Adrenal gland (tissue), 12 donors: ENCODE measurements around the gene TSKS. TPM values are rescaled to one million over a fixed set of nuclear protein-coding genes. Genes with fewer than 3 reads are reported as not detected.

Source experiments
- DNase-seq, 7 donors: peaks; one replicate each; pipeline ENCODE4 v3.0.0-alpha.2; 2019 to 2020
- H3K27ac ChIP-seq, 5 donors: fragments of 200-600 bp; sonication (generic) in 4 of 5; 1 replicate in 3 of 5; 2 replicates in 2 of 5; pipeline versions ENCODE4 v1.5.1 to v1.8.0; 2016 to 2020; ENCODE audit warnings: mild to moderate bottlenecking in 1 of 5
- H3K27me3 ChIP-seq: fragments of 200-600 bp; 2 replicates; pipeline ENCODE4 v1.8.0; 2021
- H3K36me3 ChIP-seq, 2 donors: fragments of 200-600 bp; replicated peaks in 1 of 2; 1 replicate in 1 of 2; 2 replicates in 1 of 2; pipeline versions ENCODE4 v1.5.1 to v1.8.0; 2018 to 2022
- H3K4me1 ChIP-seq, 2 donors: fragments of 200-600 bp; replicated peaks in 1 of 2; 1 replicate in 1 of 2; 2 replicates in 1 of 2; pipeline versions ENCODE4 v1.5.1 to v1.8.0; 2018 to 2021
- H3K4me3 ChIP-seq, 4 donors: fragments of 200-600 bp; sonication (generic) in 3 of 4; one replicate each; pipeline ENCODE4 v1.5.1; 2016 to 2018
- H3K9me3 ChIP-seq, 3 donors: fragments of 200-600 bp; sonication (generic) in 1 of 3; replicated peaks in 1 of 3; 1 replicate in 2 of 3; 2 replicates in 1 of 3; pipeline versions ENCODE4 v1.5.1 to v1.8.0; 2016 to 2021
- POLR2A ChIP-seq, 2 donors: fragments of 450-650 bp; IDR thresholded peaks; one replicate each; pipeline ENCODE4 v1.6.1; 2017; ENCODE audit warnings: antibody characterized with exemption in 2 of 2, mild to moderate bottlenecking in 2 of 2, moderate library complexity in 1 of 2
- WGBS, 4 donors: extraction: QIAGEN DNeasy Blood & Tissue Kit in 2 of 4; methylation state at CpG; one replicate each; pipeline versions ENCODE4 v1.1.5 to v1.1.7; 2013 to 2017; 5-methylcytosine and 5-hydroxymethylcytosine counted together
- intact Hi-C, 2 donors: fragments of 100-400 bp; cut with DNase I; formaldehyde crosslinking; loops; one replicate each; pipeline versions ENCODE4 v1.14.1 to v1.15.0; 2022 to 2023
- polyA plus RNA-seq, 3 donors: library from polyadenylated mRNA; stranded (reverse); fragments of 200-250 nt in 2 of 3; fragments of 350-450 nt in 1 of 3; fragmentation: Illumina TruSeq in 1 of 3; extraction: RNeasy Lipid Tissue Mini Kit (QIAGEN cat#74804) in 1 of 3; gene quantifications; one replicate each; pipeline ENCODE4 v1.2.3, GENCODE V29; 2013 to 2014
- total RNA-seq, 9 donors: library from RNA; depleted of rRNA in 4 of 9; stranded (reverse); fragments of >200 nt in 4 of 9; fragments of 120-200 nt in 1 of 9; fragmentation: NEBNext Ultra II Directional in 1 of 9; extraction: Animal tissue kit (Norgen Biotek cat#: 25700) in 1 of 9; gene quantifications; one replicate each; pipeline versions ENCODE4 v1.1.0 to v1.2.4, GENCODE V29; 2013 to 2023
- TF ChIP-seq, protein P1 (sequence below), 6 experiments: fragments of 450-650 bp in 4 of 6; fragments of 200-600 bp in 2 of 6; sonication (generic) in 1 of 6; IDR thresholded peaks; 1 replicate in 5 of 6; 2 replicates in 1 of 6; pipeline versions ENCODE4 v1.5.1 to v1.8.0; 2016 to 2021; ENCODE audit warnings: antibody characterized with exemption in 6 of 6, mild to moderate bottlenecking in 2 of 6, moderate library complexity in 1 of 6
- donor health status: healthy with polysubstance abuse.
- donor health status: Bipolar disorder and iron deficiency.
- donor health status: DM: yes; HTN: yes; CAD: no.
- donor health status: DM: no; HTN: no; CAD: no.
- donor health status: DM: no; HTN: no; CAD: no.
- donor health status: DM: yes; HTN: yes; CAD: no.

The TSKS gene
- total and polyA plus RNA-seq, 12 donors, result 0.11 to 1.7 (median 0.42) TPM; not detected in 5

DNA sequence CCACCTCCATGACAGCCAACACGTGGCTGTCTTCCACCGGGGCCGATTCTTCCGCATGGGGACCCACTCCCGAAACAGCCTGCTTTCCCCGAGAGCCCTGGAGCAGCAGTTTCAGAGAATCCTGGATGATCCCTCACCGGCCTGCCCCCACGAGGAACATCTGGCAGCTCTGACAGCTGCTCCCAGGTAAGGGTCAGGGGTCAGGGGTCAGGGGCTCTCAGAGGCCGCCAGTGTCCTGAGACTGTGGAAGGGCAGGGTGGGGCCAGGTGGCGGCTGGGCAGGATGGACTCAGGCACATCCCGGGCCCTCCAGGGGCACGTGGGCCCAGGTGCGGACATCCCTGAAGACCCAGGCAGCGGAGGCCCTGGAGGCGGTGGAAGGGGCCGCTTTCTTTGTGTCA lies 57.2 kb downstream of the TSKS start:
- Histone ChIP-seq H3K36me3 (no peaks in the 10 kb centered on the region), H3K9me3 (no peaks in the 10 kb centered on the region), H3K4me3 (no peak overlapping the region), H3K4me1 (no peaks in the 10 kb centered on the region), H3K27ac (no peak overlapping the region), H3K27me3 (no peaks in the 10 kb centered on the region)
- 88 to 95% (median 89%) methylated on average over 13 to 16 of the region's 16 CpGs for WGBS, 4 donors
- no peak for DNase-seq
- TF ChIP-seq POLR2A (IDR thresholded peaks at IDR 0.05), result no peak
- TF ChIP-seq, protein P1, sequence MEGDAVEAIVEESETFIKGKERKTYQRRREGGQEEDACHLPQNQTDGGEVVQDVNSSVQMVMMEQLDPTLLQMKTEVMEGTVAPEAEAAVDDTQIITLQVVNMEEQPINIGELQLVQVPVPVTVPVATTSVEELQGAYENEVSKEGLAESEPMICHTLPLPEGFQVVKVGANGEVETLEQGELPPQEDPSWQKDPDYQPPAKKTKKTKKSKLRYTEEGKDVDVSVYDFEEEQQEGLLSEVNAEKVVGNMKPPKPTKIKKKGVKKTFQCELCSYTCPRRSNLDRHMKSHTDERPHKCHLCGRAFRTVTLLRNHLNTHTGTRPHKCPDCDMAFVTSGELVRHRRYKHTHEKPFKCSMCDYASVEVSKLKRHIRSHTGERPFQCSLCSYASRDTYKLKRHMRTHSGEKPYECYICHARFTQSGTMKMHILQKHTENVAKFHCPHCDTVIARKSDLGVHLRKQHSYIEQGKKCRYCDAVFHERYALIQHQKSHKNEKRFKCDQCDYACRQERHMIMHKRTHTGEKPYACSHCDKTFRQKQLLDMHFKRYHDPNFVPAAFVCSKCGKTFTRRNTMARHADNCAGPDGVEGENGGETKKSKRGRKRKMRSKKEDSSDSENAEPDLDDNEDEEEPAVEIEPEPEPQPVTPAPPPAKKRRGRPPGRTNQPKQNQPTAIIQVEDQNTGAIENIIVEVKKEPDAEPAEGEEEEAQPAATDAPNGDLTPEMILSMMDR (IDR thresholded peaks at IDR 0.05), result no peak
- intact Hi-C loops, result no loop called here

DNA sequence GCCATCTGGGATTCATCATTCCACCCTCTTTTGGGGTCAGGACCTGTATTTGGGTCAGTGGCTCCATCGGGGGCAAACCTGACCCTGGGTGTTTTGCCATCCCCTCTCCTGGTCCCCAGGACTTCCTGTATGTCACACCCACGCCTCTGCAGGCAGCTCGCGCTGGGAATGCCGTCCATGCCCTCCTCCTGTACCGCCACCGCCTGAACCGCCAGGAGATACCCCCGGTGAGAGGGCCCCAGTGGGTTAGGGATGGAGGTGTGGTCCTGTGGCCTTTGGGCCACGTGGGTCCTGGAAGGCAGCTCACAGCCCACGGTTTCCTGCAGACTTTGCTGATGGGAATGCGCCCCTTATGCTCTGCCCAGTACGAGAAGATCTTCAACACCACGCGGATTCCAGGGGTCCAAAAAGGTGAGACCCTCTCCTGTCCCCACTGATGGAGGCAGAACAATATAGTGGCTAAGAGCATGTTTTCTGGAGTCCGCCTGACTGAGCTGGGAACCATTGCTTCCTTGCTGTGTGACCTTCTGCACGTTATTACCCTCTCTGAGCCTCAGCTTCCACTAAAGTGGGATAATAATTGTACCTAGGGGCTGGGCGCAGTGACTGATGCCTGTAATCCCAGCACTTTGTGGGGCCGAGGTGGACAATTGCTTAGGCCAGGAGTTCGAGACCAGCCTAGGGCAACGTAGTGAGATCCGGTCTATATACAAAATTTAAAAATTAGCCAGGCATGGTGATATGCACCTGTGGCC lies 58.0 kb downstream of the TSKS start:
- Histone ChIP-seq H3K4me3 (no peak overlapping the region), H3K27me3 (no peaks in the 10 kb centered on the region), H3K27ac (no peak overlapping the region), H3K4me1 (no peaks in the 10 kb centered on the region), H3K36me3 (no peaks in the 10 kb centered on the region), H3K9me3 (no peaks in the 10 kb centered on the region)
- DNase-seq, result no peak
- TF ChIP-seq POLR2A (IDR thresholded peaks at IDR 0.05), result no peak
- TF ChIP-seq, protein P1 (IDR thresholded peaks at IDR 0.05), result no peak
- WGBS, 4 donors, result 84 to 91% (median 87%) methylated on average over 7 to 22 of the region's 22 CpGs
- intact Hi-C loops, result no loop called here

DNA sequence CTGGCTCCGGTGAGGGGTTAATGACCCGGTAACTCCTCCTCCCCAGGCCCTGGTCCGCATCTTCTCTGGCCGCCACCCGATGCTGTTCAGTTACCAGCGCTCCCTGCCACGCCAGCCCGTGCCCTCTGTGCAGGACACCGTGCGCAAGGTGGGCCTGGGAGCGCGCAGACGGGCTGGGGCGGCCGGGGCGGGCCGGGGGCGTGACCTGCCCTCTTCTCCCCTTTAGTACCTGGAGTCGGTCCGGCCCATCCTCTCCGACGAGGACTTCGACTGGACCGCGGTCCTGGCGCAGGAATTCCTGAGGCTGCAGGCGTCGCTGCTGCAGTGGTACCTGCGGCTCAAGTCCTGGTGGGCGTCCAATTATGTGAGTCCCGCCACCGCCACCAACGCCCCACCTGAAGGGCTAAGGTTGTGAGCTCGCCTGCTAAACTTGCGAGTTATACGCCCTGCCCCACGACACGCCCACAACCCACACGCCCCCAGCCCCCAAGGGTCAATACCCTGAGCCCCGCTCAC lies 61.8 kb downstream of the TSKS start:
- Histone ChIP-seq H3K4me3 (no peak overlapping the region), H3K27ac (no peak overlapping the region), H3K27me3 (no peaks in the 10 kb centered on the region), H3K4me1 (no peaks in the 10 kb centered on the region), H3K36me3 (no peaks in the 10 kb centered on the region), H3K9me3 (no peaks in the 10 kb centered on the region)
- 37 to 72% (median 63%) methylated on average over 20 to 40 of the region's 40 CpGs for WGBS, 4 donors
- intact Hi-C loops, result no loop called here
- TF ChIP-seq, protein P1 (IDR thresholded peaks at IDR 0.05), result no peak
- TF ChIP-seq POLR2A (IDR thresholded peaks at IDR 0.05), result no peak
- no peak for DNase-seq

DNA sequence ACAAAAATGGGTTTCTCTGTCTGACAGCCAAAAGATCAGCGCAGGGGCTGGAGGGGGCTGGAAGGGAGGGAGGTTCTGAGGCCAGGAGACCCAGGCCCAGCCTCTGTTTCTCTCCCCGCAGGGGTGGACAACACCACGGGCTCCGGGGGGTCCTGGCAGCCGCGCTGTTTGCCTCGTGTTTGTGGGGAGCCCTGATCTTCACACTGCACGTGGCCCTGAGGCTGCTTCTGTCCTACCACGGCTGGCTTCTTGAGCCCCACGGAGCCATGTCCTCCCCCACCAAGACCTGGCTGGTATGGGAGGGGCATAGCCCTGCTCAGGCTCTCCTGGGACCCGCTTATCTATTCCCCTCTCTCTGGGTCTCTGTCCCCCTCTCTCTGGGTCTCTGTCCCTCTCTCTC lies 62.5 kb downstream of the TSKS start:
- intact Hi-C loops, result no loop called here
- no peak for TF ChIP-seq POLR2A (IDR thresholded peaks at IDR 0.05)
- TF ChIP-seq, protein P1 (IDR thresholded peaks at IDR 0.05), result no peak
- Histone ChIP-seq H3K27me3 (no peaks in the 10 kb centered on the region), H3K9me3 (no peaks in the 10 kb centered on the region), H3K36me3 (no peaks in the 10 kb centered on the region), H3K4me3 (no peak overlapping the region), H3K27ac (no peak overlapping the region), H3K4me1 (no peaks in the 10 kb centered on the region)
- WGBS, 4 donors, result 54 to 73% (median 71%) methylated on average over 6 to 11 of the region's 11 CpGs
- no peak for DNase-seq
